Measurements from ENCODE around the gene ZNF609. TPM values are rescaled to one million over a fixed set of nuclear protein-coding genes. Genes with fewer than 3 reads are reported as not detected.

ZNF609 gene
- total RNA-seq, 2 donors from 2014 or later, result 17.9 to 22.7 TPM

DNA sequence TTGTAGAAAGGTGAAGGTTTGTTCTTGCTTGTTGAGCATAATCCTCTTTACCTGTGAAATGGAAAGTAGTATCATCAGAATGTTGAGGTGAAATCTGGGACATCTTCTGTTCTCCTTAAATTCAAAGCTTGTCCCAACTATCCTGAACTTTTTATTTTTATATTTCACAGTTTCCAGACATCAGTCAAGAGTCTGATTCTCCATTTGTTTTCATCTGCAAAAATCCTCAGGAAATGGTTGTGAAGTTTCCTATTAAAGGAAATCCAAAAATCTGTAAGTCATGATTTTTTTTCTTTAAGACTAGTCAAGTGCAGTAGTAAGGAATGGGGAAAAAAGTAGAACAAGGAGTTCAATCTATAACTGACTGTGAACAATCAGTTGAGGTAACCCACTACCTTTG, 15.5 kb upstream of the ZNF609 start:
- no peaks in the 10 kb centered on the region for H3K9me3 ChIP-seq
- ATAC-seq, result no peak
- H3K36me3 ChIP-seq (replicated peaks in 1 of 2; ENCODE audit: insufficient read depth in 1 of 2, low read depth in 2 of 2), result peaks cover 0 to 2% of the 10 kb centered on the region in 2 donors
- no peak overlapping the region for H3K4me3 ChIP-seq
- H3K27me3 ChIP-seq, result no peaks in the 10 kb centered on the region
- H3K4me1 ChIP-seq, result peaks cover 17% of the 10 kb centered on the region
- no peak for DNase-seq
- H3K27ac ChIP-seq, result peak overlapping the region in 2 of 4 donors; percentile 30 to 74
- no peak for TF ChIP-seq CTCF (IDR thresholded peaks at IDR 0.05)
- no peak for TF ChIP-seq POLR2A (IDR thresholded peaks at IDR 0.05)
- intact Hi-C loops (cut with DNase I), result no loop called here

DNA sequence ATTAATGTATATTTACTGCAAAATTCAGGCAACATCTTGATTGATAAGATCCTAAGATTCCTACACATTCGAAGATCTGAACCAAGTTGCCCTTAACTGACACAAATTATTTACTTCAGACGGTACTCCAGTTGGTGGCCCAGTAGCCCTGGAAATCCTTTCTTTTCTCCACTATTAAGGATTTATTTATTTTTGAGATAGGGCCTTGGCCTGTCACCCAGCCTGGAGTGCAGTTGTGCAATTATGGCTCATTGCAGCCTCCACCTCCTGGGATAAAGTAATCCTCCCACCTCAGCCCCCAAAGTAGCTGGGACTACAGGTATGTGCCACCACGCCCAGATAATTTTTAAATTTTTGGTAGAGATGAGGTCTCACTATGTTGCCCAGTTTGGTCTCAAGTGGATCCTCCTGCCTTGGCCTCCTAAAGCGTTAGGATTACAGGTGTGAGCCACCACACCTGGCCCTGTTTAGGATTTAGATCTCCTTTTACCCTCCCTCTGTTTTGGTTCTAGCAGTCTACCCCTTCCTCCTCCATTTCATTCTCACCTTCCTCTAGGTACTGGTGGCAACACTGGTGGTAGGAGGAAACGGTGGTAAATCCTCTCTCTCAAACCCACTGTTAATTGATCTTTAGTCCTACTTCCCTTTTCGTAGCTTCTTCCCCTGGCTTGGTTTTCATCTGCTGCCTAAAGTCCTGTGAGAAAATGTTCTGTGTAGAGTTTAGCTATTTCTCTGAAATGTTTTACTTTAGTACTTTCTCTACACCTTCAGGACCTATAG, 12.7 kb upstream of the ZNF609 start:
- ATAC-seq, result no peak
- peaks cover 0 to 3% of the 10 kb centered on the region in 2 donors for H3K36me3 ChIP-seq (replicated peaks in 1 of 2; ENCODE audit: insufficient read depth in 1 of 2, low read depth in 2 of 2)
- H3K9me3 ChIP-seq, result no peaks in the 10 kb centered on the region
- H3K4me1 ChIP-seq, result peaks cover 17% of the 10 kb centered on the region
- no peak for DNase-seq
- H3K27ac ChIP-seq, result no peak overlapping the region
- WGBS, 2 donors, result 83 to 96% methylated on average over 6 of the region's 6 CpGs
- TF ChIP-seq CTCF (IDR thresholded peaks at IDR 0.05), result no peak
- H3K27me3 ChIP-seq, result no peaks in the 10 kb centered on the region
- no peak overlapping the region for H3K4me3 ChIP-seq
- intact Hi-C loops (cut with DNase I), result no loop called here

- Histone ChIP-seq H3K4me1 (peaks cover 28% of the 10 kb centered on the region), H3K27ac (no peak overlapping the region), H3K27me3 (no peaks in the 10 kb centered on the region), H3K4me3 (no peak overlapping the region), H3K9me3 (no peaks in the 10 kb centered on the region), H3K36me3 (replicated peaks in 1 of 2; ENCODE audit: insufficient read depth in 1 of 2, low read depth in 2 of 2) (peaks cover 0 to 3% of the 10 kb centered on the region in 2 donors)
- TF ChIP-seq POLR2A (IDR thresholded peaks at IDR 0.05), result no peak
- TF ChIP-seq CTCF (IDR thresholded peaks at IDR 0.05), result no peak
- 55 to 59% methylated on average over 6 of the region's 6 CpGs for WGBS, 2 donors
- intact Hi-C loops (cut with DNase I), result no loop called here
- ATAC-seq, result peak; percentile 63
- DNase-seq, result peak; percentile 59 to 85 (median 68)
Measured at GRCh38 chr15:64452988-64453688, 7.2 kb upstream of the ZNF609 start.

- DNase-seq (no peak), ATAC-seq (peak; percentile 18)
- 91 to 94% methylated on average over 1 of the region's 1 CpG for WGBS, 2 donors
- Histone ChIP-seq H3K27ac (no peak overlapping the region), H3K27me3 (no peaks in the 10 kb centered on the region), H3K4me1 (peaks cover 28% of the 10 kb centered on the region), H3K36me3 (replicated peaks in 1 of 2; ENCODE audit: insufficient read depth in 1 of 2, low read depth in 2 of 2) (peaks cover 0 to 3% of the 10 kb centered on the region in 2 donors), H3K4me3 (no peak overlapping the region), H3K9me3 (no peaks in the 10 kb centered on the region)
- intact Hi-C loops (cut with DNase I), result no loop called here
- TF ChIP-seq POLR2A (IDR thresholded peaks at IDR 0.05) (no peak), CTCF (IDR thresholded peaks at IDR 0.05) (no peak)
Measured at GRCh38 chr15:64453689-64454037, 6.7 kb upstream of the ZNF609 start.

Data from body of pancreas (tissue), 4 donors.